Astrocyte (in vitro differentiated cells and primary cell): Measurements from ENCODE around the gene DVL3. TPM values are rescaled to one million over a fixed set of nuclear protein-coding genes. Genes with fewer than 3 reads are reported as not detected.

ENCODE experiments used
- DNase-seq: peaks from one replicate; pipeline ENCODE4 v3.0.0-alpha.2; 2010; ENCODE audit warnings: low read depth
- FAIRE-seq: peaks from 2 replicates; lab custom pipeline; 2011; peaks lifted over from hg19 to GRCh38; lab: Jason Lieb, UNC
- H2AFZ ChIP-seq: 2 replicates; pipeline ENCODE4 v1.6.0; 2012; ENCODE audit warnings: low read depth, low read length, inconsistent platforms
- H3K27ac ChIP-seq: 2 replicates; pipeline ENCODE4 v1.5.1; 2011; ENCODE audit warnings: low read depth, low read length, inconsistent platforms
- H3K27me3 ChIP-seq: 2 replicates; pipeline ENCODE4 v1.6.0; 2011; ENCODE audit warnings: low read length, inconsistent platforms; ENCODE audit not compliant: insufficient read depth
- H3K36me3 ChIP-seq: 2 replicates; pipeline ENCODE4 v1.5.1; 2011; ENCODE audit warnings: low read length, inconsistent platforms; ENCODE audit not compliant: insufficient read depth
- H3K4me1 ChIP-seq: 2 replicates; pipeline ENCODE4 v1.5.1; 2011; ENCODE audit warnings: low read length, inconsistent platforms; ENCODE audit not compliant: insufficient read depth
- H3K4me2 ChIP-seq: 2 replicates; pipeline ENCODE4 v1.6.0; 2012; ENCODE audit warnings: low read length, inconsistent platforms
- H3K4me3 ChIP-seq: 2 replicates; pipeline ENCODE4 v1.5.1; 2011; ENCODE audit warnings: low read depth, mild to moderate bottlenecking, low read length, inconsistent platforms; ENCODE audit not compliant: insufficient read depth
- H3K79me2 ChIP-seq: 2 replicates; pipeline ENCODE4 v1.6.0; 2012; ENCODE audit warnings: mild to moderate bottlenecking, low read length, inconsistent platforms; ENCODE audit not compliant: insufficient read depth
- H3K9ac ChIP-seq: 2 replicates; pipeline ENCODE4 v1.6.0; 2012; ENCODE audit warnings: mild to moderate bottlenecking, low read length, inconsistent platforms
- H3K9me3 ChIP-seq: 2 replicates; pipeline ENCODE4 v1.5.1; 2012; ENCODE audit warnings: low read depth, mild to moderate bottlenecking, low read length, inconsistent platforms; ENCODE audit not compliant: insufficient read depth
- H4K20me1 ChIP-seq: 2 replicates; pipeline ENCODE4 v1.6.0; 2012; ENCODE audit warnings: low read length, inconsistent platforms; ENCODE audit not compliant: insufficient read depth
- H3K27ac Mint-ChIP-seq: one replicate; pipeline ENCODE4 v1.8.0; 2021; ENCODE audit warnings: mild to moderate bottlenecking, mixed read lengths; ENCODE audit not compliant: unreplicated experiment
- H3K27me3 Mint-ChIP-seq: one replicate; pipeline ENCODE4 v1.8.0; 2021; ENCODE audit warnings: low read depth, mixed read lengths; ENCODE audit not compliant: unreplicated experiment
- H3K36me3 Mint-ChIP-seq: one replicate; pipeline ENCODE4 v1.8.0; 2021; ENCODE audit warnings: low read depth, mixed read lengths; ENCODE audit not compliant: unreplicated experiment
- H3K4me1 Mint-ChIP-seq: one replicate; pipeline ENCODE4 v1.8.0; 2021; ENCODE audit warnings: low read depth, mixed read lengths; ENCODE audit not compliant: unreplicated experiment
- H3K4me3 Mint-ChIP-seq: one replicate; pipeline ENCODE4 v1.8.0; 2021; ENCODE audit warnings: mild to moderate bottlenecking, moderate library complexity, mixed read lengths; ENCODE audit not compliant: unreplicated experiment
- H3K9me3 Mint-ChIP-seq: one replicate; pipeline ENCODE4 v1.8.0; 2021; ENCODE audit warnings: mild to moderate bottlenecking, mixed read lengths; ENCODE audit not compliant: unreplicated experiment
- CTCF ChIP-seq: IDR thresholded peaks from 2 replicates; pipeline ENCODE4 v1.5.1; 2011; ENCODE audit warnings: low read depth, mild to moderate bottlenecking, inconsistent platforms, low read length, moderate library complexity; ENCODE audit not compliant: insufficient read depth
- EZH2 ChIP-seq: IDR thresholded peaks from 2 replicates; pipeline ENCODE4 v1.6.1; 2012; ENCODE audit warnings: mild to moderate bottlenecking, low read length, inconsistent platforms; ENCODE audit not compliant: insufficient read depth
- total RNA-seq: library from RNA; stranded (reverse); gene quantifications from 2 replicates; pipeline ENCODE4 v1.2.1, GENCODE V29; 2021

Gene DVL3
- total RNA-seq, 1 donor from 2014 or later: 110 TPM

- Histone ChIP-seq H3K79me2 (peaks cover 52% of the 10 kb centered on the region), H3K9ac (peak within 1 kb of the TSS; percentile 98), H3K36me3 (peaks cover 31% of the 10 kb centered on the region), H3K27me3 (no peaks in the 10 kb centered on the region), H3K9me3 (no peaks in the 10 kb centered on the region), H3K4me1 (peaks cover 51% of the 10 kb centered on the region), H3K27ac (peak within 1 kb of the TSS; percentile 92), H4K20me1 (peaks cover 60% of the 10 kb centered on the region), H2AFZ (no peak within 1 kb of the TSS), H3K4me3 (peak within 1 kb of the TSS; percentile 76), H3K4me2 (peak within 1 kb of the TSS; percentile 94)
- H3K36me3 Mint-ChIP-seq: peaks cover 25% of the 10 kb centered on the region
- H3K27ac Mint-ChIP-seq: peak within 1 kb of the TSS; percentile 98
- no peak for TF ChIP-seq CTCF
- no peak for TF ChIP-seq EZH2
- H3K9me3 Mint-ChIP-seq: no peaks in the 10 kb centered on the region
- peaks cover 59% of the 10 kb centered on the region for H3K4me1 Mint-ChIP-seq
- H3K4me3 Mint-ChIP-seq: peak within 1 kb of the TSS; percentile 97
- DNase-seq: peak; percentile 98
- no peak for FAIRE-seq
- H3K27me3 Mint-ChIP-seq: no peaks in the 10 kb centered on the region
These were observed 19.7 kb downstream of the DVL3 start, which contains the start of gene AP2M1 for GRCh38 chr3:184174646-184175492. Gene AP2M1 (plus strand): TSS chr3:184174855. CDS start chr3:184176994, 2,139 bp downstream.

GRCh38 chr3:184175506-184175905, 20.3 kb downstream of the DVL3 start:
- no peak for DNase-seq
- H4K20me1 ChIP-seq: peaks cover 67% of the 10 kb centered on the region
- H3K36me3 ChIP-seq: peaks cover 36% of the 10 kb centered on the region
- H3K9me3 Mint-ChIP-seq: no peaks in the 10 kb centered on the region
- peaks cover 57% of the 10 kb centered on the region for H3K4me1 ChIP-seq
- TF ChIP-seq CTCF (no peak), EZH2 (no peak)
- H3K27ac Mint-ChIP-seq: peak overlapping the region; percentile 98
- H3K4me3 ChIP-seq: peak overlapping the region; percentile 76
- peaks cover 58% of the 10 kb centered on the region for H3K79me2 ChIP-seq
- H3K4me1 Mint-ChIP-seq: peaks cover 64% of the 10 kb centered on the region
- H3K36me3 Mint-ChIP-seq: peaks cover 29% of the 10 kb centered on the region
- peak overlapping the region; percentile 92 for H3K27ac ChIP-seq
- H3K9ac ChIP-seq: peak overlapping the region; percentile 98
- no peak for FAIRE-seq
- H3K4me3 Mint-ChIP-seq: peak overlapping the region; percentile 97
- H3K9me3 ChIP-seq: no peaks in the 10 kb centered on the region
- no peak overlapping the region for H2AFZ ChIP-seq
- H3K27me3 Mint-ChIP-seq: no peaks in the 10 kb centered on the region
- no peaks in the 10 kb centered on the region for H3K27me3 ChIP-seq
- peak overlapping the region; percentile 94 for H3K4me2 ChIP-seq
